Inflammatory macrophage (primary cell): ENCODE results near the gene FGFR2.

Source experiments
- DNase-seq, 2 donors: peaks; one replicate each; pipeline ENCODE4 v3.0.0-alpha.2; 2020 to 2022
- total RNA-seq, 18 experiments: gene quantifications; one replicate each; lab custom pipeline; 2026; ENCODE audit warnings: mixed read lengths in 6 of 18, inconsistent platforms in 2 of 18; lab: John Stamatoyannopoulos, UW

Gene FGFR2
- 0 to 0.43 (median 0.08) reads per million in 18 experiments for total RNA-seq

GRCh38 chr10:121598263-121599249, at the start of gene FGFR2:
Gene FGFR2 (minus strand): TSS chr10:121598444. CDS start chr10:121593817, 4,627 bp downstream.
- DNase-seq: no peak

DNA sequence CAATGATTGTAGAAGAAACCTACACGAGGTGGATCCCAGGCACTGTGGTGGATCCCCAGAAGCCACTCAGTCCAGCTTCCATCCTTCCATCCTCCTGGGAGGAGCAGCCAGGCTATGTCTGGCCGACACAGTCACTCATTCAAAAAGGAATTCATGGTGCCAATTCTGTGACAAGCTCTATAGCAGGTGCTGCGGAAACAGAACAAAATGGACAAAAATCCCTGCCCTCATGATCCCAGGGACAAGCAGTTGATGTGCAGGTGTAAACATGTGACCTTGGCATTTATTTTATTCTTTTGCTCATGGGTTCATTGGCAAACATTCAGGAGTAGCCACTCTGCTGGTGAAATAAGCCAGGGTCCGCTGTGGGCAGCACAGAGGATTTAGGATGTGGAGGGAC, 49.2 kb upstream of the FGFR2 start:
- no peak for DNase-seq

DNA sequence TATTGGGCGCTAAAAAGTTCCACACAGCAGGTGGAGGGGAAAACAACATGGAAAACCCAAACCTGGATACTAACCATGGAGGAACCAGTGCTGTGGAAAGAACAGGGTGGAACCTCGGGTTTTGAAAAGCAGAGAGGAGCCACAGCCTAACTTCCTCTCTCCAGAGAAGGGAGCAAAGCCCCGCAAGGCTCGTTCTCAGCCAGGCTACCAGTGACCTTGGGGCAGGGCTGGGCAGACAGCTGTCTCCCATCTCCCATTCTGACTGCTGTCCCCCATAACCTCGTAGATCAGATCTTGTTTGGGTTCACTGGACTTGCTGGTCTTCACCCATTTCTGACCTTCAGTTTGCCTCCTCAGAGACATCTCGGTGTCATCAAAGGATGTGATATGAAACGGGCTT, 47.5 kb upstream of the FGFR2 start:
- DNase-seq: no peak

DNA sequence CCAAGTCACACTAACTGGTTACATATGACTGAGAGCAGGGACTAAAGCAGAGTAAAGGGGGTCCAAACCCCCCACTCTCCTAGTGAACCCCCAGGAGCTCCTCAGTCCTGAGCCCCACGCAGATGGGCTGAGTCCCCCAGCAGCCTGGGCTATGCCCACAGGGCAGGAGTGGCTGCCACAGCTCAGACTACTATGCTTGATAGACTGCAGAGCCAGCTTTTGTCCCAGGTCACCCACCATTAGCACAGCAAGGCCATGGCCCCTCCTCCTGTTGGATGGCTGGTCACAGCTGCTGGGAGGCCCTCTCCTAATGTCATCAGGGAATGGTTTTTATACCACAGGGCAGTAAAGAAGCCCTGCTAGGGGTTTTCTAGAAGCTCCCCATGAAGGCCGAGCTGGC, 46.3 kb upstream of the FGFR2 start:
- DNase-seq: no peak

- no peak for DNase-seq
Measured at GRCh38 chr10:121640266-121640665, 42.0 kb upstream of the FGFR2 start.

- DNase-seq: no peak
Measured at GRCh38 chr10:121639416-121639815, 41.2 kb upstream of the FGFR2 start.

GRCh38 chr10:121637437-121637836, 39.2 kb upstream of the FGFR2 start:
- DNase-seq: no peak

- no peak for DNase-seq
Measured at GRCh38 chr10:121633056-121633455, 34.8 kb upstream of the FGFR2 start.

DNA sequence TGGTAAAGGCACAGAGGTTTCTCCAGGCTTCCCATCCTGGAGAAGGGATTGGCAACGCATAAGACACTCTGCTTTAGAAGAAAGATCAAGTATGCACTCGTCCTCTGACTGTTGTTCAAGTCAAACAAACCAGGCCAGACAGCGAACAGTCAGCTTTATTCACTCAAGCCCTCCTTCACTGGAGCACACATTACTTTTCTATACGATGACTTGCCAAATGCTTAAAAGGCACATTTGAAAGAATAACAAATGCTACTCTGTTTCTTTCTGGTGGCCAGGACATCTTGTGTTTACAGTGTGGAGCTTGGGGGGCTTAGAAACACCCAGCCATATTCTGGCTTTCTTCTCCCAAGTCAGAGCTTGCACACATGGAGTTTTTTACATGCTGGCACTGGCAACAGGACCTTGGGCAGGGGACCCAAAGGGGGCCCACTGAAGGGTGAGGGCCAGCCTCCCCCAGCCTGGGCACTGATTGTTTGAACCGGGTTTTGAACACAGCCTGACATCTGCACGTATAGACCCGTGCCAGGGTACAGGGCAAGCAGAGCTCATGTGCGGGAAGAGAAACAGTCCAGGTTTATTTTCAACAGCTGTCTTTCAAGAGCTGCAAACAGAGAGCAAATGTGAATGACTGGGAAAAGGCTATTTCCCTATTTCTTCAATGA, 33.3 kb upstream of the FGFR2 start:
- DNase-seq: no peak

GRCh38 chr10:121628859-121629258, 30.6 kb upstream of the FGFR2 start:
- no peak for DNase-seq

DNA sequence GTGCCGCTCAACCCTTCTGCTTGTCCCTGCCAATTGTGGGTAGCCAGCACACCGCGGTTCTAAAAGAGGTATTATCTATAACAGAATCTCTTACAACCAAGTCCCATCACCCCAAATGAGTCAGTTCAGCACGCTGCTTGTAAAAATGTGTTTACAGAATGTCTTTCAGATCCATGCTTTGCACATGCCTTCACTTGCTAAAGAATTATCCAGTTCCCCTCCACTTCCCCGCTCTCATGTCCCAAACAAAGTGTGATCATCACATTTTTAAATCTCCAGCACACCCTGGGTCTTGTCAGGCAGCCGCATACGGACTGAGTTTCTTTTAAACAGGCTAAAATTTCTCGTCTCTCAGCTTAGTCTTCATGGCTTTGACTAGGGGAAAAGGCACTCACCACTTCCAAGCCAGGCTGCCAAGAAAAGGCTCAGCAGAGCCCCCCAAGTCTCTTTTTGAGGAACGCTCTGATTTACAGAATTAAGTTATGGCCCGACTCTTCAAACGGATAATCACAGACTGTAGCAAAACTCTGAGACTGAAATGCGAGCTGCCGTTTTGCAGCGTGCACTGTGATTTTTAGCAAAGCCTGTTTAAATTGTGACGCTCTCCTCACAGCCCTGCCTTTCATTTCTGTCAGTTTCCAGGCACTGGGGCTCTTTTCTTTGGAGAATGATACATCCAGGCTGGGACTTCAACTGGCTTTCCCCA, 29.8 kb upstream of the FGFR2 start:
- DNase-seq: no peak

DNA sequence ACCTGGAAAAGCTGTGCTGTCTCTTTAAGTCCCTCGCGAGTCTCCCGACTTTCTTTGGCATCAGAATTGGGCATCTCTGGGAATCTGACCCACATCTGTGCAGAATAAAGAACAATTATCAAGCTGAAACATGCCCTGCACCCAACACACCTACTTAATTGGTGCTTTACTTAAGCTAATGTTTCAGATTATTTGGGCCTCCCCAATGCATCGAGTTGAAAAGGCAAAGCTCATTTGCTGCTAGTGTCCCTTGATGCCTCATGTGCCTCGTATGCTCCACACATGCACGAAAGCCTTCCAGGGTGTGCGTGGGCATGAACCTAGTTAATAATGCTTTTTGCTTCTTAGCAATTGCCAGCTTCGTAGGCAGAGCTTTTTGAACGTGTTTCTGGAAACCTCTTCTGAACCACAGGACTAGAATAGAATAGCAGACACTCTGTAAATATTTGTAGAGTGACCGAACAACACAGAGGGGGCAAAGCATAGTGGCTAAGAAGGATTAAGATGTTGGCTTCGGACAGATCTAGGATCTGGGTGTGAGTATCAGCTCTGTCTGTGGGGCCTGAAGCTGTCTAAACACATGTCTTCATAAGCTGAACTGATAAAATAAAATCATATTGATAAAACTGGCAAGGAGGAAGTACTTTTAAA, 26.7 kb upstream of the FGFR2 start:
- no peak for DNase-seq

DNA sequence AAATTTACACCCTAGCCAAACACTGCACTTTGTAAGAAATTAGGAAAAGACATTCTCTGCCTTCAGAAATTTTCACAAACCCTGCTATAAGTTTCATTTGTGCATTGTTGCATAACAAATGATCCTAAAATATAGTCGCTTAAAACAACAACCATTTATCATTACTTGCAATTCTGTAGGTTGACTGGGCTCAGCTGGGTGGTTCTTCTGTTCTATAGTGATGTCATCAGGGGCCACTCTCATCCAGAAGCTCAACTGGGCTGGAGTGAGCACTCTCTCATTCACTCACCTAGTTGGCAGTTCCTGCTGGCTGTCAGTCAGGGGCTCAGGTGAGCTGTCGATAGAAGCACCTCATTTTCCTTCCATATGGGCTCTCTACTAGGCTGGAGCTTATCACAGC, 20.7 kb upstream of the FGFR2 start:
- DNase-seq: no peak

- no peak for DNase-seq
Measured at GRCh38 chr10:121617176-121617575, 18.9 kb upstream of the FGFR2 start.

DNA sequence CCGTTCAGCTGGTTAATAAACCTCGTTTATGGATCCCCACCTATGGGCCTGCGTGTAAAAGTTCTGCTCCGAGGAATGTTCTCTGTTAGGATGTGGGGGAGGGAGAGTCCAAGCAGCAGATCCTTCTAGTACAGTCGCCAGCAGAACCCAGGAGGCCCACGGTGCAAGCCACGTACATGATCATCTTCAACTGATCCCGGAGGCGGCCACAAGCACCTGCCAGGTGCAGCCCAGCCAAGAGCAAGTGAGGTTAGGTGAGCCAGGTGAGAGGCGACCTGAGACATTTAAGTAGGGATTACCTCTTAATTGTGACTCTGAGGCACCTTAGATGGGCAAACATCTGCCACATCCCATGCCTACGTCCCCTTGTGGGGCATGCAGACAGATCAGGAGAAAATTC, 18.0 kb upstream of the FGFR2 start:
- no peak for DNase-seq

- no peak for DNase-seq
Measured at GRCh38 chr10:121615836-121616235, 17.6 kb upstream of the FGFR2 start.

DNA sequence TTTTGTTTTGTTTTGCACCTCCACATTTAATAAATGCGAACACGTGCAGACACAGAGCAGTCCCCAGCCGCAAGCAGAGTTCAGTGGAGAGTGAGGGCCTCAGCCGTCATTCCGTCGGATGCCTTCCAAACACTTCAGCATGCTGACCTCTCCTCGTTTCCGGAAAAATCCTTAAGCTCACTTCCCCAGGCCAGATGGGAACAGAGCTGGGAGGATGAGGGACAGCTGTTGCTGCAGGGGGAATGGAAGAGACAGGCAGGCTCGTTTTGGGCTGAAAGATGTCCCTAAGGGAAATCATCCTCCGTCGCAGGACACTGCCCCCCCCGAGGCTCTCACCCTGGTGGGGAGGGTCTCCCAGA, 17.2 kb upstream of the FGFR2 start:
- DNase-seq: no peak

- no peak for DNase-seq
Measured at GRCh38 chr10:121614613-121615434, 16.6 kb upstream of the FGFR2 start.

GRCh38 chr10:121613456-121613855, 15.2 kb upstream of the FGFR2 start:
- DNase-seq: no peak

GRCh38 chr10:121611393-121612159, 13.3 kb upstream of the FGFR2 start:
- no peak for DNase-seq

GRCh38 chr10:121610798-121611323, 12.6 kb upstream of the FGFR2 start:
- DNase-seq: no peak
